Activated T-helper 2 cell treated with anti-CD3 and anti-CD28 coated beads, Interferon-gamma antibody, Interleukin-2, Interleukin-4, amounts not matched to agents 10 μg/mL and 5 μg/mL and 100 μg/mL, durations not matched to agents 14 hours and 24 hours and 36 hours (primary cell): ENCODE results near the gene ABLIM3. TPM values are rescaled to one million over a fixed set of nuclear protein-coding genes. Genes with fewer than 3 reads are reported as not detected.
"Not testable (repeated sequence)": the region's sequence is repeated elsewhere in the genome, so short reads cannot be mapped to it uniquely, and the experiment has no call there.

Source experiments
- DNase-seq: peaks from one replicate; pipeline ENCODE4 v3.0.0; 2021; ENCODE audit warnings: low spot score
- H3K27ac Mint-ChIP-seq: one replicate; pipeline ENCODE4 v1.8.0; 2021; ENCODE audit warnings: mixed read lengths
- H3K27me3 Mint-ChIP-seq: one replicate; pipeline ENCODE4 v1.8.0; 2021; ENCODE audit warnings: low read depth, mixed read lengths
- H3K36me3 Mint-ChIP-seq: one replicate; pipeline ENCODE4 v1.8.0; 2021; ENCODE audit warnings: low read depth, mixed read lengths
- H3K4me1 Mint-ChIP-seq: one replicate; pipeline ENCODE4 v1.8.0; 2021; ENCODE audit warnings: low read depth, mixed read lengths
- H3K4me3 Mint-ChIP-seq: one replicate; pipeline ENCODE4 v1.8.0; 2021; ENCODE audit warnings: low read depth, mild to moderate bottlenecking, moderate library complexity, mixed read lengths
- H3K9me3 Mint-ChIP-seq: one replicate; pipeline ENCODE4 v1.8.0; 2021; ENCODE audit warnings: mixed read lengths
- intact Hi-C: fragments of 100-400 bp; cut with micrococcal nuclease; formaldehyde crosslinking; loops from one replicate; pipeline ENCODE4 v1.15.1; 2023
- total RNA-seq: library from RNA; stranded (reverse); gene quantifications from 2 replicates; pipeline ENCODE4 v1.2.3, GENCODE V29; 2022

Gene ABLIM3
- total RNA-seq, 1 donor from 2014 or later = not detected

- Mint-ChIP-seq H3K9me3 (no peaks in the 10 kb centered on the region), H3K27ac (no peak overlapping the region), H3K4me3 (no peak overlapping the region), H3K27me3 (peaks cover 26% of the 10 kb centered on the region), H3K4me1 (peaks cover 3% of the 10 kb centered on the region), H3K36me3 (no peaks in the 10 kb centered on the region)
- DNase-seq = no peak
- intact Hi-C loops = no loop called here
Observed at GRCh38 chr5:149170299-149170698, 29.0 kb downstream of the ABLIM3 start.

- no peak overlapping the region for H3K4me3 Mint-ChIP-seq
- no peaks in the 10 kb centered on the region for H3K36me3 Mint-ChIP-seq
- H3K9me3 Mint-ChIP-seq = no peaks in the 10 kb centered on the region
- H3K4me1 Mint-ChIP-seq = peaks cover 3% of the 10 kb centered on the region
- no peak for DNase-seq
- H3K27me3 Mint-ChIP-seq = peaks cover 17% of the 10 kb centered on the region
- intact Hi-C loops = no loop called here
- no peak overlapping the region for H3K27ac Mint-ChIP-seq
Observed at GRCh38 chr5:149172261-149172660, 31.0 kb downstream of the ABLIM3 start.

- intact Hi-C loops = no loop called here
- no peak for DNase-seq
- no peak overlapping the region for H3K4me3 Mint-ChIP-seq
- no peak overlapping the region for H3K27ac Mint-ChIP-seq
- H3K36me3 Mint-ChIP-seq = no peaks in the 10 kb centered on the region
- H3K27me3 Mint-ChIP-seq = peaks cover 15% of the 10 kb centered on the region
- peaks cover 3% of the 10 kb centered on the region for H3K4me1 Mint-ChIP-seq
- no peaks in the 10 kb centered on the region for H3K9me3 Mint-ChIP-seq
Observed at GRCh38 chr5:149172709-149173505, 31.6 kb downstream of the ABLIM3 start.

GRCh38 chr5:149174847-149175234 is 33.5 kb downstream of the ABLIM3 start:
- H3K27ac Mint-ChIP-seq = no peak overlapping the region
- intact Hi-C loops = no loop called here
- peaks cover 19% of the 10 kb centered on the region for H3K27me3 Mint-ChIP-seq
- H3K4me3 Mint-ChIP-seq = no peak overlapping the region
- DNase-seq = no peak
- H3K9me3 Mint-ChIP-seq = no peaks in the 10 kb centered on the region
- peaks cover 3% of the 10 kb centered on the region for H3K4me1 Mint-ChIP-seq
- H3K36me3 Mint-ChIP-seq = no peaks in the 10 kb centered on the region

GRCh38 chr5:149175346-149176105 is 34.2 kb downstream of the ABLIM3 start:
- H3K27me3 Mint-ChIP-seq = peaks cover 21% of the 10 kb centered on the region
- no peaks in the 10 kb centered on the region for H3K9me3 Mint-ChIP-seq
- H3K27ac Mint-ChIP-seq = no peak overlapping the region
- intact Hi-C loops = no loop called here
- H3K36me3 Mint-ChIP-seq = no peaks in the 10 kb centered on the region
- H3K4me1 Mint-ChIP-seq = peaks cover 3% of the 10 kb centered on the region
- no peak for DNase-seq
- H3K4me3 Mint-ChIP-seq = no peak overlapping the region

- intact Hi-C loops = no loop called here
- no peaks in the 10 kb centered on the region for H3K9me3 Mint-ChIP-seq
Observed at GRCh38 chr5:149177339-149177843, 36.1 kb downstream of the ABLIM3 start.

GRCh38 chr5:149177911-149178565 is 36.7 kb downstream of the ABLIM3 start:
- Mint-ChIP-seq H3K9me3 (no peaks in the 10 kb centered on the region), H3K27me3 (peaks cover 28% of the 10 kb centered on the region)

More at GRCh38 chr5:149177339-149177843, 36.1 kb downstream of the ABLIM3 start:
- H3K27me3 Mint-ChIP-seq = peaks cover 28% of the 10 kb centered on the region
- no peaks in the 10 kb centered on the region for H3K36me3 Mint-ChIP-seq
- H3K27ac Mint-ChIP-seq = no peak overlapping the region
- H3K4me3 Mint-ChIP-seq = no peak overlapping the region
- peaks cover 3% of the 10 kb centered on the region for H3K4me1 Mint-ChIP-seq
- DNase-seq = no peak

GRCh38 chr5:149181732-149182131 is 40.4 kb downstream of the ABLIM3 start:
- DNase-seq = no peak
- Mint-ChIP-seq H3K36me3 (no peaks in the 10 kb centered on the region), H3K4me1 (no peaks in the 10 kb centered on the region), H3K27ac (no peak overlapping the region), H3K4me3 (no peak overlapping the region), H3K9me3 (no peaks in the 10 kb centered on the region), H3K27me3 (peaks cover 32% of the 10 kb centered on the region)
- intact Hi-C loops = no loop called here

More at GRCh38 chr5:149177911-149178565, 36.7 kb downstream of the ABLIM3 start:
- DNase-seq = no peak
- intact Hi-C loops = no loop called here
- Mint-ChIP-seq H3K4me1 (no peaks in the 10 kb centered on the region), H3K4me3 (no peak overlapping the region), H3K36me3 (no peaks in the 10 kb centered on the region), H3K27ac (no peak overlapping the region)

GRCh38 chr5:149182241-149182640 is 40.9 kb downstream of the ABLIM3 start:
- Mint-ChIP-seq H3K27ac (no peak overlapping the region), H3K4me1 (no peaks in the 10 kb centered on the region), H3K4me3 (no peak overlapping the region), H3K27me3 (peaks cover 34% of the 10 kb centered on the region), H3K36me3 (no peaks in the 10 kb centered on the region), H3K9me3 (no peaks in the 10 kb centered on the region)
- intact Hi-C loops = no loop called here
- DNase-seq = no peak

- no peaks in the 10 kb centered on the region for H3K4me1 Mint-ChIP-seq
- DNase-seq = no peak
- H3K27ac Mint-ChIP-seq = no peak overlapping the region
- intact Hi-C loops = no loop called here
- peaks cover 26% of the 10 kb centered on the region for H3K27me3 Mint-ChIP-seq
- no peaks in the 10 kb centered on the region for H3K9me3 Mint-ChIP-seq
- no peak overlapping the region for H3K4me3 Mint-ChIP-seq
- H3K36me3 Mint-ChIP-seq = no peaks in the 10 kb centered on the region
Observed at GRCh38 chr5:149185067-149185466, 43.8 kb downstream of the ABLIM3 start.

GRCh38 chr5:149186506-149186905 is 45.2 kb downstream of the ABLIM3 start:
- Mint-ChIP-seq H3K9me3 (no peaks in the 10 kb centered on the region), H3K27me3 (peaks cover 23% of the 10 kb centered on the region), H3K4me3 (no peak overlapping the region), H3K4me1 (no peaks in the 10 kb centered on the region), H3K36me3 (no peaks in the 10 kb centered on the region), H3K27ac (no peak overlapping the region)
- DNase-seq = no peak
- intact Hi-C loops = no loop called here

GRCh38 chr5:149187617-149188016 is 46.3 kb downstream of the ABLIM3 start:
- H3K4me3 Mint-ChIP-seq, intact Hi-C loops: not testable (repeated sequence)
- H3K27me3 Mint-ChIP-seq = peaks cover 20% of the 10 kb centered on the region

More at GRCh38 chr5:149187617-149188016, 46.3 kb downstream of the ABLIM3 start:
- DNase-seq, H3K4me1 Mint-ChIP-seq, H3K9me3 Mint-ChIP-seq, H3K27ac Mint-ChIP-seq, H3K36me3 Mint-ChIP-seq: not testable (repeated sequence)
